ENCODE data around the gene FOXI1.

DNA sequence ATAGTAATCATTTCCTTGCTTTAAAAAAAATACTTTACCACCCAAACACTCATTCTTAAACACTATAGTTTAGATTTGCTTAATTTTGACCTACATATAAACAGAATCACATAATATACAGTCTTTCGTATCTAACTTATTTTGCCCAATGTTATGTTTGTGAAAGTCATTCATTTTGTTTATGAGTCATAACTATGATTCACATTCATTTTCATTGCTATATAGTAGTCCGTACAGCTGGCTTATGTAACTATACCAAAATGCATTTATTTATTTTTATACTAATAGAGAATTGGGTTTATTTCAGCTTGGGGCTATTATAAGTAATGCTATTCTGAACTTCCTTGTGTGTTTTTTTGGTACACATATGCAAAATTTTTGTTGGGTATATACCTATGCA lies 33.9 kb upstream of the FOXI1 start:
- TF ChIP-seq, protein P1, sequence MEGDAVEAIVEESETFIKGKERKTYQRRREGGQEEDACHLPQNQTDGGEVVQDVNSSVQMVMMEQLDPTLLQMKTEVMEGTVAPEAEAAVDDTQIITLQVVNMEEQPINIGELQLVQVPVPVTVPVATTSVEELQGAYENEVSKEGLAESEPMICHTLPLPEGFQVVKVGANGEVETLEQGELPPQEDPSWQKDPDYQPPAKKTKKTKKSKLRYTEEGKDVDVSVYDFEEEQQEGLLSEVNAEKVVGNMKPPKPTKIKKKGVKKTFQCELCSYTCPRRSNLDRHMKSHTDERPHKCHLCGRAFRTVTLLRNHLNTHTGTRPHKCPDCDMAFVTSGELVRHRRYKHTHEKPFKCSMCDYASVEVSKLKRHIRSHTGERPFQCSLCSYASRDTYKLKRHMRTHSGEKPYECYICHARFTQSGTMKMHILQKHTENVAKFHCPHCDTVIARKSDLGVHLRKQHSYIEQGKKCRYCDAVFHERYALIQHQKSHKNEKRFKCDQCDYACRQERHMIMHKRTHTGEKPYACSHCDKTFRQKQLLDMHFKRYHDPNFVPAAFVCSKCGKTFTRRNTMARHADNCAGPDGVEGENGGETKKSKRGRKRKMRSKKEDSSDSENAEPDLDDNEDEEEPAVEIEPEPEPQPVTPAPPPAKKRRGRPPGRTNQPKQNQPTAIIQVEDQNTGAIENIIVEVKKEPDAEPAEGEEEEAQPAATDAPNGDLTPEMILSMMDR (conservative IDR thresholded peaks at IDR 0.05; ENCODE audit: low read length), result no peak
- no peak for TF ChIP-seq EZH2phosphoT487 (IDR thresholded peaks at IDR 0.05; ENCODE audit: borderline replicate concordance)
